HG03095 (cell line): ENCODE results near the gene PLCB4.

Experiments used
- ATAC-seq: cut with Tn5 transposase; IDR thresholded peaks from one replicate; pipeline ENCODE4 v1.9.1; 2021; ENCODE audit warnings: moderate library complexity; ENCODE audit not compliant: unreplicated experiment

Gene PLCB4

DNA sequence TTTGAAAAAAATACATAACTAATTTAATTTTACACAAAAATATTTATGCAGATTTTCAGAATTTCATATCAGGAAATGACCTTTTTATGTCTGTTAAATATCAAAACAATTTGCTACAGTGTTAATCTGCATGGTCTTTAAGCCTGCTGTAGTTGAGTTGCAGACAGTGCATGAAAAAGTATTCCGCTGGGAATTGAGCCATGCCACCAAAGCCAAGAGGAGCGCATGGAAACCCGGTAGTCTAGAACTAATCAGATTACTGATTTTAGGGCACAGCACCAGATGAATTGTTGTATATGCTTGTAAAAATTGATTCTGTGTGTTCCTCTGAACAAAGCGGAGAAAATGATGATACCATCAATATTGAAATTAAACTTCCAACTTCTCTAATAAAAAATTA lies 411.2 kb downstream of the PLCB4 start:
- ATAC-seq = no peak

DNA sequence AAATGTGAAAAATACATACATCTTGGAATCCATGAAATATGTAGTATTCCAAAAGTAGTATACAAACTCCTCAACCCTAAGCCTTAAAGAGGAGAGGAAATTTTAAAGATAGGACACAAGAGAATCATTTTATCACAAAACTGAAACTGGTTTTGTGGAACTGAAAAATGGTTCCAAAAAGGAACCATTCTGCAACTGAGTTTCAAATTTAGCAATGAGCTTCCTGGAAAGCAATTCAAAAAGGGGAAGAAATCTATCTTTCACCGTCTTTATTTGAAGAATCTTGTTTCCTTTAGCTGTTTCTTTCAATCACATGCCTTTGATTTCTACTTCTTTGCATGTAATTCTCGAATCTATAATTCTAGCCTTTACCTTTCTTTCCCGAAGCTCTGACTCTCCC lies 413.3 kb downstream of the PLCB4 start:
- ATAC-seq = no peak

DNA sequence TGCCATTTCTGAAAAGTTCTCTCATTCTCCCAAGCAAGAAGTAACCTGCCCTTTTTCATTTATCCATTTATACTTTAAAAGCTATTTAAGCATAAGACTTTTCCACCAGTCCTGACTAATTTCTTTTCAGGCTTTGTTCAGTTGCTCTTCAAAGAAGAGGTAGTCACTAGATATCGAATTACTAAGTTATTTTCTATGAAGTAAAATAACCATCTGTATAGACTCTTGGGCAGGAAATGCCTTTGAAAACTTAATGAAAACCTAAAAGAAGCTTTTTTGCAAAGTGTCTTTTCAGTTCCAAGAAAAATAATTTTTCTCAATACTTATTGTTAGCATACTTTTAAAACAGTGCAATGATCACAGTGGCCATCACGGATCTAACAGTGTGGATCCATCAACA lies 414.2 kb downstream of the PLCB4 start:
- no peak for ATAC-seq

DNA sequence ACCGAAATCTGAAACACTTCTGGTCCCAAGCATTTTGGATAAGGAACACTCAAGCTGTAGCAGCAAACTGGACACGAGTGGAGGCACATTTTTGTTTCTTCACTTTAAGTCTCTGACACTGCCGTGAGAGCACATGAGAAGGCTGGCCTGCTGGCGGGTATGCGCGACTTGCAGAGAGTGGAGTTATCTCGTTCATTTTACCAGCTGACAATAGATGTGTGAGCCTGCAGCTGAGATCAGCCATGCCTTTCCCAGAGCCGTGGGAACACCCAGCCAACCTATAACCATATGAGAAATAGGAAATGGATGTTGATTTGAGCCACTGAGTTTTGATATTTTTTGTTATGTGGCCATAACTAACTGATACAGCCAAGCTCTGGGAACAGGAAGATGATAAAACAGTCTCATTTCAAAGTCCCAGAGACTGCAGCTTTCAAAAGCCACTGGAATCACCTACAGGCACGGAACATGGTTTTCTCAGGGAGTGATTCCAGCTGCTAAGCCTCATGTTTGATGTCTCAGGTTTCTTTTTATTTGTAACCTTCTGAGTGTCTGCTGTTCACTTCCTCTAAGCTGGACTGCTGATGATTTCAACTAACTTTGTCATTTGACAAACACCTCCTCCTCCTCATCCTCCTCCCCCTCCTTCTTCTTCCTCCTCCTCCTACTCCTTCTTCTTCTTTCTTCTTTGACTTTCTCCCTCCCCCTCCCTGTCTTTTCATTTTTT lies 416.9 kb downstream of the PLCB4 start:
- ATAC-seq = no peak

DNA sequence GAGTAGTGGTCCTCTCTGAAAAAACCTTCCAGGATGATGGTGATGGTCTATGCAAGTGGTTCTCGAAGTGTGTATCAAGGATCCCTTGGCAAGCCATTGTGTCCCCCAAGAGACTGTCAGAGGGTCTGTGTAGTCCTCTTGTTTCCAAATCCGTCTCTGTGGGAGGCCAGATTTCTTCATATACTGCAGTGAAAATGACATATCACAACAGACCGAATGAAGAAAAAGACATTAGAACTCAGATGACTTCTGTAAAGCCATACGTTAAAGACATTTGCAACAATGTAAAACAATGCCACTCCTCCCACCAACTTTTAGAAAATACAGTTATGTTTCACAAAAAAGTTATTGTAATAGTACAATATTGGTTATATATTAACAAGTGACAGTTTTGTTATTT lies 418.3 kb downstream of the PLCB4 start:
- ATAC-seq = no peak

DNA sequence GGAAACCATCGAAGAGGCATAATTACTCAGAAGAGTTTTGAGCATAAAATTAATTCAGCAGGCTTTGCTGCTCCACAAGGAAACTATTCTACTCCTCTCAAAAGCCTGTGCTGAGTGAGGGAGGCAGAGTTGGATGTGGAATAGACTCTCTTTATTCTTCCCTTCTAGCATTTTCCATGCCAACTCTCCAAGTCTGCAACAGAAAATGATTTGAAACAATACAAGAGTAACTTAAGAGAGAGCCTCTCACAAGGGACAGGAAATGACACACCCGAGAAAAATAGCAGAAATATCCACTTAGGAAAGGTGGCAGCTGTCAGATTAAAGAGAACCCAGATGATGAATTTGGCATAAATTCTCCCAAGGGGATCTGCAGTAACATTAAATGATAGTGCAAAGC lies 419.2 kb downstream of the PLCB4 start:
- no peak for ATAC-seq

DNA sequence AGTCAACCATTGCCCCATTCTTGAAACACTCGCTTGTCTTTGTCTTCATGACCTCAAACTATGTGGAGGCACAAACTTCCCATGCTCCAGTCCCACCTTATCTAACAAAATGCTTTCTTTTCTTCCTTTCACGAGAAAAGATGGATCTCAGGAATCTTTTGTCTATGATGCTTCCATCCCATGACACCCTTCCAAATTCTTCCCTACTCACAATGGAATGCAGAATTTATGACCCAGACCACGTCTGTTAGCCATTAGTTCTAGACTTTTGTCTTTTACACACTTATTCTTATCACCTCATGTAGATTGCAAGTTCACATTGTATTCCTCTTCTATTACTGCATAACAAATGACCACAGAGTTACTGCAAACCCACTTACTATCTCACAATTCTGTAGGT lies 421.3 kb downstream of the PLCB4 start:
- ATAC-seq = no peak

DNA sequence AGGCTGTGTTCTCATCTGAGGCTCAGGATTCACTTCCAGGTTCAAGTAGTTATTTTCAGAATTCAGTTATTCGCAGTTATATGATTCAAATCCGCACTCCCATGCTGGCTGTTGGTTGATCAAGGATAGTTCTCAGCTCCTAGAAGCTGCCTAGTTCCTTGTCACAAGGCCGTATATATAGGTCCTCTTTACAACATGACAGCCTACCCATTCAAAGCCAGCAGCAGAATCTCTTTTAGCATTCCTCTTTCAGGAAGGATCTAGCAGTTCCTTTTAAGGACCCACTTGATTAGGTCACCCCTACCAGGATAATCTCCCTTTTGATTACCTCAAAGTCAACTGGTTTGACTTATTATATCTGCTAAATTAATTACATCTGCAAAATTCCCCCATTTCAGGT lies 421.7 kb downstream of the PLCB4 start:
- no peak for ATAC-seq

DNA sequence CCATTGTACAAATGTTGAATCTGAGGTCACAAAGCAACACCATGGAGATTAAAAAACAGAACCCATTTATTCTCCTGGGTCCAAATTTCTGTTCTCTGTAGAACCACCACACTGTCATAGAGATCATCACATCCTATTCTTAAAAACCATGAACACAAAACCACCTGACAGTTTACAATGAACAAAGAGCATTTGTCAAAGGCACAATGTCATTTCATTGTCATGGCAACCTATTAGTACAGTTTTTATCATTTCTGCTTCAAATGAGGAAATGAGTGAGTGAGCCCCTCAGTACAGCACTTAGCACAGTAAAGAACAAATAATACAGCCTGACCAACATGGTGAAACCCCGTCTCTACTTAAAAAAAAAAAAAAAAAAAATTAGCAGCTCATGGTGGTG lies 422.4 kb downstream of the PLCB4 start:
- no peak for ATAC-seq

DNA sequence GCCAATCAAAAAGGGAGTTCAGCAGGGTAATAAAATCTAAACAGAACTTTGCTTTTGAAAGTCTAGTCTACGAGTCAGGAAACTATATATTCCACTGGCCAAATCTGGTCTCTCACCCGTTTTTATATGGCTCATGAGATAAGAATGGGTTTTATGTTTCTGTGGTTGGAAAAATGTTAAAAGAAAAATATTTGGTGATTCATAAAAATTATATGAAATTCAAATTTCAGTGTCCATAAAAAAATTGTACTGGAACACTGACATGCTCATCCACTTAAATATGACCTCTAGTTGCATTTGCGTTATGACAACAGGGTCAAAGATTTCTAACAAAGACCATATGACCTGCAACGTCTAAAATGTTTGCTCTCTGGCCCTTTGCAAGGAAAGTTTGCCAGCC lies 423.2 kb downstream of the PLCB4 start:
- no peak for ATAC-seq

DNA sequence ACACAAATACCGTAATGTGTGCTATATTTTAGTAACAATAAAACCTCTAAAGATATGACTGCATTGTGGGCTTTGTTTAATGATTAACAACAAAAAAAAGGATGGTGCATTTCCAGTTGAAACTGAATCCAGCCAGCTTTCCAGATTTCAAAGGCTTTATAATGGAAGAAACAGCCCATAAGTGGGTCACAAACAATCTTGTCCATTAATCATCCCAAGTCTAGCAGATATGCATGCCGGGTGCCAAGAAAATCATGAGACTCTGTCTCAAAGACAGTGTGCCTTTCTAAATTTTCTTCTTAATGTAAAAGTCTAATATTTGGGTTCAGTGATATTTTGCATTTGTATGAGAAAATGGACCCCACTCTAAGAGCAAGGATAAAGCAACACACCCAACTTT lies 424.9 kb downstream of the PLCB4 start:
- no peak for ATAC-seq

DNA sequence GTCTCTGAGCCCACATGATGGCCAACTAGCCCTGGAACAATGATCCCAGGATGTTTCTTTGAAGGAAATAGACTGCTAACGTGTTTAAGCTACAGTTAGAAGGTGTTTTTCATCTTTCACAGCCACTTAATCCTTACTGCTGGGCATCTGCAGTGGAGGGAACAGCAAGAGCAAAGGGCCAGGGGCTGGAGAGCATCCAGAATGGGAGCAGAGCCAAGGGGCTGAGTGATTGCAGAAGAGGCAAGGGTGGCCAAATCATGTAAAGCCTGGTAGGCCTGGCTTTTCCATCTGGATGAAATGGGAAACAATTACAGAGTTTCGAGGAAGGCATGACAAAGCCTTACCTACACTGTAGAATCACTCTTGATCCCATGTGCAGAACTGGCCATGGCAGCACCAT lies 426.8 kb downstream of the PLCB4 start:
- no peak for ATAC-seq

DNA sequence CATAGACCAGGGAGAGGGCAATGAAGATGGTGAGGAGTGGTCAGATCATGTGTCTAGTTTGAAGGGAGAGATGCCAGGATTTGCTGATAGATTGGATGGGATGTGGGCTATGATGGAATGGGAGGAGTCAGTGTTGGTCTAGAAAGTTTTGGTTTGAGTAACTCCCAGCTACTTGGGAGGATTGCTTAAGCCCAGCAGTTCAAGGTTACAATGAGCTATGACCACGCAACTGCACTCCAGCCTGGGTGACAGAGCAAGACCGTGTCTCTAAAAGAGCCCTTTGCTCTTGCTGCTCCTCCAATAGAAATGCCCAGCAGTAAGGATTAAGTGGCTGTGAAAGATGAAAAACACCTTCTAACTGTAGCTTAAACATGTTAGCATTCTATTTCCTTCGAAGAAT lies 427.3 kb downstream of the PLCB4 start:
- no peak for ATAC-seq

DNA sequence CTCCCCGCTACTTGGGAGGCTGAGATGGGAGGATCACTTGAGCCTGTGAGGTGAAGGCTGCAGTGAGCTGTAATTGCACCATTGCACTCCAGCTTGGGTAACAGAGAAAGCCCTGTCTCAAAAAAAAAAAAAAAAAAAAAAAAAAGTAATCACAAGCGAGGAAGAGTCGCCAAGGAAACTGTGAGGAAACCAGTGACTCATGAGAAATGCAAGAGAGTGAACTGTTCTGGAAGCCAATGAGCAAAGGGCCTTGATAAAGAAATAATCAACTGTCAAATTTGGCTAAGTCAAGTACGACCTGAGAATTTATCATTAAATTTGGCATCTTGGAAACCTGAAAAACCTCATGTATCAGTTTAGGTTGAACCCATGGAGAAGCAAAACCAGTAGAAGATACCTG lies 429.4 kb downstream of the PLCB4 start:
- no peak for ATAC-seq

DNA sequence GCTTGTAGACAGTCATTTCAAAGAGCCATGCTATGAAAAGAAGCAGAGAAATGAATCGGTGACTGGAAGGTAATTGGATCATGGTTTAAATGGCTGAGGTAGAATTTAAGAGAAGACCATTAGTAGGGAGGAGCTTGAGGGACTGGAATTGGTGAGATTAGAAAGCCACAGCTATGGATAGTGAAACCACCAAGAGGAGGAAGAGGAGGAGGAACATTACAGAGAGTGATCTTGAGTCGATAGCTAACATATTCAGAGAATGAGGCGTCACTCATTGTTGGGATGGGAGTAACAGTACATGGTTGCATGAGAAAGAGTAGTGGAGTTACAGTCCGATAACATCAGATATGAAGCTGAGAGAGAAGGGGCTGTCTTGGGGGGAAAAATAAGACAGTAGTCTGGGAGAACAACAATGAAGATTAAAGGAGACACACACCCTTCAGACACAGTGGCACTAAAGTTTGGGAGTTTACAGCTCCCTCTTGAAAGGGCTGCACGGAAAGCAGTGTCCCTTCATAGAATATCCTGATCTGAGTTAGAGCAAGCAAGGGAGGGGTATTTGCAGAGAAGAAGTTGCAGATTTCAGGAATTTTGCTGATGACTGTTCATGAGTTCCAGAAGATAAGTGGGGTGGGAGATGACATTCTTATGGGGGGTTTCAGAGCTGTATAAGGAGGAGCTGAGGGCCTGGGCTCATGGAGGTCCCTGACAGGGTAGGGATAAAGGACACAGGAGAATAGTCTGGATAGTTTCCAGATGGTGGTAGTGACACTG lies 430.4 kb downstream of the PLCB4 start:
- ATAC-seq = no peak

DNA sequence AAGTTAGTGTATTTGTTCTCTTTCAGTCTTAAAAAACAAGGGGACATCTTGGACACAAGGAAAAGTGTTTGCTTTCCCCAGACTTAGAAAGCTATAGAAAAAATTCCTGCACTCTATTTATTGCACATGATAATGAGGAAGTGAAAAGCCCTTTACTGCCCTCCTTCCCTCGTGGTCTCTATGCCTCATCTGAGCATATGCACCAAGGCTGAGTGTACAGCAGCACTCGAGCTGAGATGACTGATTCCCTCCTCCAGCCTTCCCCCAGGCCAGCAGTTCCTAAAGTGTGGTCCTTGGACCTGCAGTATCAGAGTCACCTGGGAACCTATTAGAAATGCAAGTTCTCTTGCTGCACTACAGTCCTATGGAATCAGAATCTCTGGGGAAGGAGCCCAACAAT lies 431.2 kb downstream of the PLCB4 start:
- no peak for ATAC-seq

DNA sequence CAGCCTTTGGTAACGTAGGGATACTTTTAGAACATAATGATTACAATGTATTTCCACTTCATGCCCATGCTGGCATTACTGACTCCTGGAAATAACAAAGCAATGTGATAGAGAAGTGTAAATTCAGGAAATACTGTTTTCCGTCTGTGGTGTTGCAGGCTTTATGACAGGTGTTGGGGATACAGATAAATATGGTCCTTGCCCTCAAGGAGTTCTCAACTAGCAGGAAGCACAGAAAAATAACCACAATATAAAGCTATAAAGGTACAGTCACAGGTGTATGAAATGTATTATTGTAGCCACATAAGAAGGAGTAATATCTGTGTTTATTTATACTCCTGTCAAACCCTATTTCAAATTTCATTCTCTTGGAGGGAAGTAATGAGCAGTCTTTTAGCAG lies 432.6 kb downstream of the PLCB4 start:
- ATAC-seq = no peak

DNA sequence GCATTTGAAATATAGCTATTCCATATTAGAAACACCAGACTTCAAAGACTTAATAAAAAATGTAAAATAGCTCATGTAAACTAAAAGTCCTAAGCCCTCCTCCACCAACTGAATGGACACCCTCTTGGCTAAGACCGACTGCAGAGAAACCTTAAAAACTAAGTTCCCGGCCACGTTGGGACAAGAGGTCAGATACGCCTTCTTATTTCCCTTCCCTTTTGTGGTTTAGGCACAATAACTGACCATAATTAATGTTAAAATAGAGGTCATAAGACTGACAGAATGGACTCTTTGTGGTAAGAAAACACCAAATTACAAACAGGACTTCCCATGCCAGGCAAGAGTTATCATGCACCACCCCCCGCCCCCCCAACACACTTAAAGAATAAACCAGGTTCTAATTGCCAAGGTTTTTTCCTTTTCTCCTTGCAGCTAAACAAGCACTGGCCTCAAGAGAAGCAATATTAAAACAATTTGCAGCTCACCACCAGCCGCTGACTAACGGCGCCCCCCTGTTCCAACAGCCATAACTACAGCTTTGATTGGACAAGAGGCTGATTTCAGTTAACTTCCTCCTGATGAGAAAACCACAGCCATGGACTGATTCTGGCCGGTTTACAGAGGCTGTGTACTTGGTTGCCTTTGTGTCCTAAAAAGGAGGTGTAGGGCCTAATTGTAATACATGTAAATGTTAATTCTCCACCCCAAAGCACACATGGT lies 434.8 kb downstream of the PLCB4 start:
- ATAC-seq = no peak

DNA sequence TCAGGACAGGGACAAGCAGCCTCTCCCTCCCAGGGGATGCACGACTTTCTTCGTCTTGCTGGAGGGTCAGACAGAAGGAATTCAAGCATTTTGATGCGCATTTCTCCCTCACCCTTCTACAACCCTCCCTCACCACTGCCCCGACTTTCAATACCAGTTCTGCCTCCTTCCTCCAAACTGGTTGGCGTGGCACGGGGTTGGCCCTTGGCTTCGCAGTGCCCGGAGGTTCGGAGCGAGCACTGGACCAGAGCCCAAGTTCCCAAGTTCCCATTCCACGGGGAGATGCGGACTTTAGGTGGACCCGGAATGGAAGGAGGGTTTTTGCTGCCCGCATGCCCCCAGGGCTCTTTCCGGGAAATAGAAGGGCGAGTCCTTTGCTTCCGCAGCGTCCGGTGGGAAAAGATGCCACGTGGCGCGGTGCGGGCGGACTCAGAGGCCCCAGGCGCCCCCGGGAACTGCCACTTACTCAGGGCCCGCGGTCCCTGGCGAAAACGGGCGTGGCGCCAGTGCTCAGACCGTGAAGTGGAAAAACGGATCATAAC lies 437.5 kb downstream of the PLCB4 start:
- ATAC-seq = no peak

DNA sequence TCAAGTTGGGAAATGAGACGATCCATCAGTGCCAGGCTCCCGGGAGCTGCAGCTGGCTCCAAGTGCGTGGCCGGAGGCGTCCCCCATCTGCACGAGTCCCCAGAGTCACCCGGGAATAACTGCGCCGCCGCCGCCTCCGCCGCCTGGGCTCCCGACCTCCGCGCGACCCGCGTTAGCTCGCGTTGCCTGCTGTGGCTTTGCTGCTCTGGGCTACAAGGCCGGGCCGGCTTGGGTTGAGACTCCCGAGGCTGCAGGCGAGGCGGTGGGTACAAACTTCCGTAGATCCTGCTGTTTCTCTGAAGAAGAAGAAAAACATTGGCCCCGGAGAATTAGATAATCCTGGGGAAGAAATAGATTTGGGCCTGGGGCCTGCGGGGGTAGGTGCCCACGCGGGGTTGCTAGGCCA lies 438.1 kb downstream of the PLCB4 start:
- ATAC-seq = no peak

DNA sequence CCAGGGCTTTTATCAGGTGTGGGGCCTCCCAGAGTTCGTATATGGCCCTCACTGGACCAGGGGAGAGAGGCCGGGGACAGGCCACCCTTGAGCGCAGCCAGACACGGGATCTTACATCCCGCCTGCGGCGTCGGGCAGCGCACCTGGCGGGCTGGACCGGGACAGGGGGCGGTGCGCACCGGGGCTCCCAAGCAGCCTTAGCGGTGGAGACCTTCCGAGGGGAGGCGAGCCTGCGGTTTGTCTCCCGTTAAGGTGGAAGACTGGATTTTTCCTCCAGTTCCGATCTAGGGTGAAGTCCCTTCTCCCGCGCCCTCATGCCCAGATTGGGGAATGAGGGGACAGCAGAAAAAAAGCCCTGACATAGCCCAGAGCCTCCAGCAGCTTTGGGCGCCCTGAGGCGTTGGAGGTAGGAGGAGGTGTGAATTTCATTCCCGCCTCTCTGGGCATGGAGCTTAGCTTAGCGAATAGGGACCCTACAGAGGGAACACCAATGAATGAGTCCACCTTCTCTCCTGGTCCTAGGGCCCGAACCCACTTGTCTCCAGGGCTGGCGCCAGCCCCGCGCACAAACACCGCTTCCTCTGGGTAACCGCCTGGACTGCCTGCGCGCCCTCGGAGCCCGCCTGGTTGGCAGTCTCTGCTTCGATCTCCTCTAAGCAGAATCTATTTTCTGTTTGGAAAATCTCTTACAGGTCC lies 438.8 kb downstream of the PLCB4 start:
- ATAC-seq = no peak
